H1 (cell line): ENCODE data around the gene DHH. TPM values are rescaled to one million over a fixed set of nuclear protein-coding genes. Genes with fewer than 3 reads are reported as not detected.
A peak's percentile ranks its signal among the peaks of the same experiment; 100 is the strongest.

ENCODE experiments used
- ASH2L ChIP-seq: fragments of 200-600, 300-600 bp; sonication (generic); IDR thresholded peaks from one replicate; pipeline ENCODE4 v1.7.1; 2017; ENCODE audit warnings: low read length
- BACH1 ChIP-seq: IDR thresholded peaks from 2 replicates; pipeline ENCODE4 v1.6.1; 2012; ENCODE audit warnings: low read length, improper control_type of control experiment
- BCL11A ChIP-seq, 2 experiments: IDR thresholded peaks; one replicate each; pipeline ENCODE4 v1.6.1; 2011; ENCODE audit warnings: low read depth in 2 of 2, low read length in 2 of 2, mild to moderate bottlenecking in 2 of 2
- CBX5 ChIP-seq: fragments of 300-800, 300-1000 bp; sonication (generic); IDR thresholded peaks from 2 replicates; pipeline ENCODE4 v1.7.1; 2016; ENCODE audit warnings: antibody characterized with exemption, low read length, low read depth
- CBX8 ChIP-seq: fragments of 300-800, 300-1000 bp; sonication (generic); IDR thresholded peaks from 2 replicates; pipeline ENCODE4 v1.7.1; 2016; ENCODE audit warnings: low read depth, low read length, borderline replicate concordance
- CEBPB ChIP-seq: IDR thresholded peaks from 2 replicates; pipeline ENCODE4 v1.6.1; 2012; ENCODE audit warnings: low read depth, low read length
- CTBP2 ChIP-seq: IDR thresholded peaks from 2 replicates; pipeline ENCODE4 v1.7.0; 2011; ENCODE audit warnings: borderline replicate concordance, mild to moderate bottlenecking, moderate library complexity, mixed read lengths, low read length; ENCODE audit not compliant: insufficient read depth, insufficient read length
- GABPA ChIP-seq: IDR thresholded peaks from 2 replicates; pipeline ENCODE4 v1.6.1; 2011; ENCODE audit warnings: mild to moderate bottlenecking, low read length, moderate library complexity, borderline replicate concordance; ENCODE audit not compliant: insufficient read depth
- GTF2F1 ChIP-seq: IDR thresholded peaks from 2 replicates; pipeline ENCODE4 v1.6.1; 2012; ENCODE audit warnings: low read depth, low read length, improper control_type of control experiment, borderline replicate concordance
- HDAC2 ChIP-seq, 2 experiments: fragments of 300-600 bp in 1 of 2; sonication (generic) in 1 of 2; IDR thresholded peaks; 2 replicates each; pipeline ENCODE4 v1.6.1; 2011 to 2012; ENCODE audit warnings: low read depth in 2 of 2, low read length in 2 of 2, mild to moderate bottlenecking in 2 of 2, moderate library complexity in 2 of 2, borderline replicate concordance in 1 of 2, inconsistent platforms in 1 of 2
- JUN ChIP-seq: IDR thresholded peaks from 2 replicates; pipeline ENCODE4 v1.6.1; 2011; ENCODE audit warnings: low read depth, mild to moderate bottlenecking, improper control_type of control experiment, low read length
- JUND ChIP-seq: IDR thresholded peaks from 2 replicates; pipeline ENCODE4 v1.6.1; 2011; ENCODE audit warnings: mild to moderate bottlenecking, improper control_type of control experiment, low read length
- KDM5A ChIP-seq: fragments of 200-600 bp; IDR thresholded peaks from 2 replicates; pipeline ENCODE4 v1.7.1; 2012; ENCODE audit warnings: mild to moderate bottlenecking, low read length, inconsistent platforms, mixed read lengths
- RAD21 ChIP-seq, 2 experiments: IDR thresholded peaks in 1 of 2; conservative IDR thresholded peaks in 1 of 2; 2 replicates each; pipeline ENCODE4 v1.6.1; 2011; ENCODE audit warnings: low read depth in 2 of 2, low read length in 2 of 2, improper control_type of control experiment in 1 of 2, inconsistent platforms in 1 of 2, mild to moderate bottlenecking in 1 of 2, moderate library complexity in 1 of 2
- RBBP5 ChIP-seq: IDR thresholded peaks from 2 replicates; pipeline ENCODE4 v1.7.1; 2012; ENCODE audit warnings: low read depth, mild to moderate bottlenecking, inconsistent platforms, low read length, moderate library complexity, borderline replicate concordance
- RXRA ChIP-seq: IDR thresholded peaks from 2 replicates; pipeline ENCODE4 v1.6.1; 2011; ENCODE audit warnings: low read depth, mild to moderate bottlenecking, low read length, moderate library complexity; ENCODE audit not compliant: insufficient read depth
- SIRT6 ChIP-seq: IDR thresholded peaks from one replicate; pipeline ENCODE4 v1.7.1; 2012; ENCODE audit warnings: low read length, inconsistent platforms
- SP1 ChIP-seq: IDR thresholded peaks from 2 replicates; pipeline ENCODE4 v1.6.1; 2011; ENCODE audit warnings: low read depth, low read length
- SP2 ChIP-seq: IDR thresholded peaks from 2 replicates; pipeline ENCODE4 v1.6.1; 2012; ENCODE audit warnings: mild to moderate bottlenecking, low read length, inconsistent platforms
- SP4 ChIP-seq: IDR thresholded peaks from 2 replicates; pipeline ENCODE4 v1.6.1; 2012; ENCODE audit warnings: low read length, inconsistent platforms
- SUZ12 ChIP-seq: fragments of 200-600 bp; sonication (generic); IDR thresholded peaks from 2 replicates; pipeline ENCODE4 v1.6.1; 2012; ENCODE audit warnings: mild to moderate bottlenecking, inconsistent platforms, low read length, moderate library complexity, mixed read lengths
- TBP ChIP-seq: IDR thresholded peaks from 2 replicates; pipeline ENCODE4 v1.6.1; 2011; ENCODE audit warnings: low read depth, low read length, improper control_type of control experiment
- TCF12 ChIP-seq: IDR thresholded peaks from 2 replicates; pipeline ENCODE4 v1.6.1; 2011; ENCODE audit warnings: low read depth, mild to moderate bottlenecking, low read length
- TEAD4 ChIP-seq: IDR thresholded peaks from 2 replicates; pipeline ENCODE4 v1.6.1; 2012; ENCODE audit warnings: low read depth, low read length, inconsistent platforms, mixed read lengths
- polyA plus RNA-seq, 7 experiments: library from polyadenylated mRNA; depleted of rRNA in 3 of 7; stranded (reverse) in 5 of 7; unstranded in 2 of 7; fragments of >200 nt in 5 of 7; fragments of 200-250 nt in 2 of 7; gene quantifications; 1 replicate in 5 of 7; 2 replicates in 1 of 7; 4 replicates in 1 of 7; pipeline versions ENCODE4 v1.2.1 to v1.2.3, GENCODE V29; 2011 to 2013; ENCODE audit warnings: missing spikeins in 2 of 7, mixed read lengths in 2 of 7
- total RNA-seq: library from RNA; stranded (reverse); fragmentation: NEBNext Ultra II Directional; extraction: Animal tissue kit (Norgen Biotek cat#: 25700); gene quantifications from 2 replicates; pipeline ENCODE4 v1.2.1, GENCODE V29; 2021

DHH gene
- total and polyA plus RNA-seq, 2 of the 8 experiments (the other 6 are each of a cell fraction or from before 2014, with no cell fraction given): 0.03 to 0.11 TPM

DNA sequence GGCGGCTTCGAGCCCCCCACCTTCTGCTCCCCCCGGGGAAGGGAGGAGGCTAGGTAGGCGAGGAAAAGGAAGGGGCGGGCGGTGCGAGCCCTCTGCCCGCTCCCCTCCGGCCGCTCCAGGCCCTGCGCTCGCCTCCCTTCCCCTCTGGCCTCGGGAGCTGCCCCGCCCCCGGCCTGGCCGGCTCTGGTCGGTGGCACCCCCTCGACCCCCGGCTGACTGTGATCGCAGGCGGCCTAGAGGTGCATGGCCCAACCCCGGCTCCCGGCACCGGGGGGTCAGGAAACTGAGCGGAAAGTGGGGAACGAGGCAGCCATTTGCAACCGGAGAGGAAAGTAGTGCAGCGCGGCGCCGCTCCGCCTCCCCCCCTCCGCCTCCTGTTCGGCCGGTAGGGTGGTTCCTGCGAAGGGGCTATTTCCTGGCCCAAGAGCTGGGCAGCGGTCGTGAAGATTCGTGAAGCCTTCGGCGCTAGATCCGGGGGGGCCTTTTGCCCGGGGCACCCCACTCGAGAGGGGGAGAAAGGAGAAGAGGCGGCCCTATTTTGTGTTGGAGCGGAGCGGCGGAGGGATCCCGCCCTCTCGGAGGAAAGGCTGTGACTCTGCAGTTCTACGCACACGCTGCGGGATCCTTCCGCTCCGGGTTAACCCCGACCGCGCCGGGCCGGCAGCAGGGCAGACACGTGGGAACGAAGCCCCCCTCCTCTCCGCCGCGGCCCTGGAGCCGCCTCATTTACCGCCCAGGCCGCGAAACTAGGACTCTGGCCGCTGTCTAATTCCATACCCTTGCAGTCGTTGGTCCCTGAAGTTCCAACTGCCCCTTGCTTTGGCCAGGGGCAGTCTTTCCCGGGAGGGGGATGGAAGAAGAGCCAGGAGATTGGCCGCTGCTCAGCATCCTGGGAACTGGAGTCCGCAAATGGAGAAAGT lies 34.1 kb downstream of the DHH start, which contains the start of gene KMT2D (continued):
- TF ChIP-seq CBX8 (no peak), TCF12 (peak; percentile 60; the same call in 1 of the 2 replicates), TEAD4 (peak; percentile 64), RXRA (no peak), TBP (peak; percentile 93; the same call in 1 of the 2 replicates), KDM5A (peak; percentile 52), CBX5 (no peak), SIRT6 (no peak), SP1 (peak; percentile 89), BCL11A (IDR thresholded peaks at IDR 0.05; ENCODE audit: low read depth in 2 of 2, low read length in 2 of 2) (peak in 1 of 2 experiments; percentile 50), RBBP5 (peak; percentile 83; the same call in 1 of the 2 replicates), SP2 (no peak), GTF2F1 (peak; percentile 91), CEBPB (no peak), SP4 (peak; percentile 91), RAD21 (IDR thresholded peaks at IDR 0.05 in 1 of 2, conservative IDR thresholded peaks at IDR 0.05 in 1 of 2; ENCODE audit: low read depth in 2 of 2, low read length in 2 of 2) (no peak), GABPA (peak; percentile 79; the same call in 1 of the 2 replicates), JUN (no peak), ASH2L (peak; percentile 93), SUZ12 (no peak; the same call in 1 of the 2 replicates), CTBP2 (no peak), JUND (peak; percentile 77), BACH1 (peak; percentile 86), HDAC2 (IDR thresholded peaks at IDR 0.05; ENCODE audit: borderline replicate concordance in 1 of 2, low read depth in 2 of 2, low read length in 2 of 2) (peak in 1 of 2 experiments; percentile 20; a peak in 1 of 4 replicates)
